ENCODE measurements around the gene PFDN1.

PFDN1 gene

DNA sequence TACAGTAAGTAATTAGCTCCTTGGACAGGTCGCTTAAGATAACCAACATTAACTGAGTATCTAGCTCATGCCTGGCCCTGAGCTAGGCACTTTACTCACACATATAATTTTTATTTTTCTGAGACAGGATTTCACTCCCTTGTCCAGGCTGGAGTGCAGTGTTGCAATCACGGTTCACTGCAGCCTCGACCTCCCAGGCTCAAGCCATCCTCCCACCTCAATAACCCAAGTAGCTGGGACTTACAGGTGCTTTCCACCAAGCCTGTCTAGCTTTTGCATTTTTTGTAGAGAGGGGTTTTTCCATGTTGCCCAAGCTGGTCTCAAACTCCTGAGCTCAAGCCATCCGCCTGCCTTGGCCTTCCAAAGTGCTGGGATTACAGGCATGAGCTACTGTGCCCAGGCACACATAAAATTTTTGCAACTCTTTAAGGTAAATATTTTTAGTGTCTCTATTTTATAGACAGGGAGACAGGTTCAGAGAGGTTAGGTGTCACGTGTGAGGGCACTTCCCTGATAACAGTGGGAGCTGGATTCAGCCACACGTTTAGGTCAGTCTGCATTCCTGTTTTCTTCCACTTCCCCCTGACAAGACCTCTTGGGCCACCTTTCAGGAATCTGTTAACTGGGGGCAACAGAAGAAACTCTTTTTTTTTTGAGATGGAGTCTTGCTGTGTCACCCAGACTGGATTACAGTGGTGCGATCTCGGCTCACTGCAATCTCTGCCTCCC is 25.3 kb upstream of the PFDN1 start:
- DNase-seq (ENCODE audit: low spot score) = no peak

DNA sequence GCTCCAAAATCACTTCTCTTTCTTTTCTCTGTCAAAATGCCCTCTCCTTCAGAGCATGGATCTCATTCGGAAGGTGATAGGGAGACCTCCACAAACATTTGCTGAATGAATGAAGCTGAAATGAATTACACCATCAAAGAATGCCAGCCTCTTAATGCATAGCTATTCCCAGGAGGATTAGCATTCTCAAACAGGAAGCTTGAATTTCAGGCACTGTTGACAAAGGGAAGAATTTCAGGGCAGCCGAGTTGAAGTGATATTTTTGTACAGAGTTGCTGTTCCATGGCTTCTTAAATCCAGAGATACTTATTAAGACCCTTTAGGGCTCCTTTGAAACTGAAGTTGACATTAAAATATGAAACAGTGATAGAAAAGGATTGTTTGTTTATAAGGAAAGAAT is 24.7 kb upstream of the PFDN1 start:
- DNase-seq (ENCODE audit: low spot score) = no peak

- no peak for DNase-seq (ENCODE audit: low spot score)
Observed at GRCh38 chr5:140325486-140325885, 22.6 kb upstream of the PFDN1 start.

DNA sequence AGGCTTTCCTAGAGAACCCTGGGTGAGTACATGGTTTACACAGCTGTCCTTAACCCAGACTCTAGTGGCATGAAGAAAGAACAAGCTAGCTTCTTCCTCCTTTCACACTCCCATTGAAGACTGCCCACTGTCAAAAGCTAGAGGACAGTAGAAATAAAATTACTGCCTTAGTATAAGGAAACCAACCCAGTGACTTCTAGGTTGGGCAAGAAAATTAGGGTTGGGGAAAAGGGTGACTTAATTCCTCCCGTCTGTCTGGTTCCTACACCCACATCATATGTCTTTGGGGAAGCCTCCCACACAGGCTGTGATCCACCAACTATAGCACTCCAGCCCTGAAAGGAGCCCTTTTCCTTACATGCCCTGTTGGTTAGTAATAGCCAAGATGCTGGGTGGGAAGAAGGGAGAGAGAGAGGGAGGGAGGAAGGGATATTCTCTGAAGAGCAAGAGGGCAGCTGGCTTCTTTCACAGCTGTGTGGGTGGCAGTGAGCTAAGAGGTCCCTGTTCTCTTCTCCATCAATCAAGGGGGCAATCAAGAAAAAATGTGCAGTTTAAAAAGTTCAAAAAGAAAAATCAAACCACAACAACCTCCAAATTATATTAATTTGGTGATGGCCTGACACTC is 21.8 kb upstream of the PFDN1 start:
- no peak for DNase-seq (ENCODE audit: low spot score)

GRCh38 chr5:140324041-140324600 is 21.2 kb upstream of the PFDN1 start:
- no peak for DNase-seq (ENCODE audit: low spot score)

- peak; percentile 62 for DNase-seq (ENCODE audit: low spot score)
Observed at GRCh38 chr5:140322751-140323731, 20.1 kb upstream of the PFDN1 start.

- DNase-seq (ENCODE audit: low spot score) = no peak
Observed at GRCh38 chr5:140321796-140322195, 18.9 kb upstream of the PFDN1 start.

GRCh38 chr5:140319833-140320232 is 16.9 kb upstream of the PFDN1 start:
- no peak for DNase-seq (ENCODE audit: low spot score)

DNA sequence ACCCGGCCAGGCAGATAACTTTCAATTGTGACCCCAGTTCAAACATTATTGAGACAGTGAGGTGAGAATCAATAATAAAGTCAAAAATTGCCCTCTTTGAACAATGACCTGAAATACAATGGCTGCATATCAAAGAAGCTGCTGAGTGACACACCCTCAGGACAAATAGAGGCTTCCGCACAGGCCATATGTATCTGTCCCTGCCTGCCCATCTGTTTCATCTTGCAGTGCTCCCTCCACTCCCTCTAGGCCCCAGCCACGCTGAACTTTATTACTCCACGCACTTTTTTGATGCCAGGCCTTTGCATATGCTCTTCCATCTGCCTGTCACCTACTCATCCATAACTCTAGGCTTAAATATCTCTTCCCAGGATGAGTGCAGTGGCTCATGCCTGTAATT is 15.9 kb upstream of the PFDN1 start:
- DNase-seq (ENCODE audit: low spot score) = no peak

DNA sequence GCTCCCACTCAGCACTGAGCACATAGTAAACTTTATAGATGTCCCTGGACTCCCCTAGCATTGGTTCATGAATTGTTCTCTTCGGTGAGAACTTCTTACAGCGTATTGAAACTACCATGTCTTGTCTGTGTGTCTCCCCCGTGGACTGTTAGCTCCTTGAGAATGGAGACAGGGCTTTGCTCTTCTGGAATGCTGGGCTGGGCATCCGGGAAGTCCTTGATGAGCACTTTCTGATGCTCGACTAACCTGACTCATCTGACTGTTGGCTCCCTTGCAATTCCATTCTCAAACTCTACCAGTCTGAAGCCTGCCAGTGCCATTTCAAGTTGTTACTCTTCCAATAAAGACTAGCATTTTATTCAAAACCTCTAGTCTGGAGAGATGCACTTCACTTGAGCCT is 15.0 kb upstream of the PFDN1 start:
- no peak for DNase-seq (ENCODE audit: low spot score)

- no peak for DNase-seq (ENCODE audit: low spot score)
Observed at GRCh38 chr5:140312791-140313189, 9.9 kb upstream of the PFDN1 start.

DNA sequence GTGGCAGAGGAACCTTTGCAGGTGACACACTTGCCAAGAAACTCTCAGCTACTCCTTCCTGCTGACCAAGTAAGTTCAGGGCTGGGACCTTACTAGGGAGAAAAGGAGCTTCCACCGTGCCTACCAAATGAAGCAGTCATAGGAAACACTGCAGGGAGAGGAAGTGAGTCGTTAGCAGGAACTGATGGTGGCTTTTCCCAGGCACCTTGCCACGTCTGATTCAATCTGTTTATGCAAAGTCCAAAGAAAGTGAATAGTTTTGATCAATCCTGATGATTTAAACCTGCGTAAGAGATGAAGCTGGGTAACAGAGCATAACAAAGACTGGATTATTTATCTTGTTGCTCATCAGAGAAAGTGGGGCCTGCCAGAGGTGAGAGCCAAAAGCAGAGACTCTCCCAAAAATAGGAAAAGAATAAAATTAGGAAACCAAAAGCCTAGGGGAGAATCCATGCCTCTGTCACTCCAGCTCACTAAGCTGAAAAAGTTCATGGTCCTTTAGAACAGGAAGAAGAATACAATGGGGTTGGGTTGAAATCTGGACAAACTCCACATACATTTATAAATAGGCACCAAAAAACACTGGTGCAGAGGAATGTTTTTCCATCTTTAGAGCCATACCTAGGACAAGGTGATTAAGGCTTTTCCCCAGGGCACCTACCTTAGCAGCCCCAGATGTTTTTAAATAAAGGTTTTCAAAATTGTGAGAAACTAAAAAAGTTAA is 9.3 kb upstream of the PFDN1 start:
- no peak for DNase-seq (ENCODE audit: low spot score)

- no peak for DNase-seq (ENCODE audit: low spot score)
Observed at GRCh38 chr5:140311011-140311467, 8.1 kb upstream of the PFDN1 start.

GRCh38 chr5:140310434-140310833 is 7.5 kb upstream of the PFDN1 start:
- no peak for DNase-seq (ENCODE audit: low spot score)

GRCh38 chr5:140309706-140310249 is 6.9 kb upstream of the PFDN1 start:
- DNase-seq (ENCODE audit: low spot score) = no peak

- no peak for DNase-seq (ENCODE audit: low spot score)
Observed at GRCh38 chr5:140305471-140305870, 2.6 kb upstream of the PFDN1 start.

DNA sequence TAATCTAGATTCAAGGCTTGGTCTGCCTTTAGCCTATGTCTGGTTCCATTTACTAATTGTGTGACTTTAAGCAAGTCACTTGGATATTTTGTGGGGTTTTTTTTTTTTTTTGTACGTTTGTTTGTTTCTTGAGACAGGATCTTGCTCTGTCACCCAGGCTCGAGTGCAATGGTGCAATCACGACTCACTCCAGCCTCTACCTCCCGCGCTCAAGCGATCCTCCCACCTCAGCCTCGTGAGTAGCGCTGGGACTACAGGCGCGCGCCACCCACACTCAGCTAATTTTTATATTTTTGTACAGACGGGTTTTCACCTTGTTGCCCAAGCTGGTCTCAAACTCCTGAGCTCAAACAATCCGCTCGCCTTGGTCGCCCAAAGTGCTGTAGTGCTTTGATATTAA is 1.1 kb upstream of the PFDN1 start:
- no peak for DNase-seq (ENCODE audit: low spot score)

- DNase-seq (ENCODE audit: low spot score) = no peak
Observed at GRCh38 chr5:140301136-140301535, 1.8 kb downstream of the PFDN1 start.

DNA sequence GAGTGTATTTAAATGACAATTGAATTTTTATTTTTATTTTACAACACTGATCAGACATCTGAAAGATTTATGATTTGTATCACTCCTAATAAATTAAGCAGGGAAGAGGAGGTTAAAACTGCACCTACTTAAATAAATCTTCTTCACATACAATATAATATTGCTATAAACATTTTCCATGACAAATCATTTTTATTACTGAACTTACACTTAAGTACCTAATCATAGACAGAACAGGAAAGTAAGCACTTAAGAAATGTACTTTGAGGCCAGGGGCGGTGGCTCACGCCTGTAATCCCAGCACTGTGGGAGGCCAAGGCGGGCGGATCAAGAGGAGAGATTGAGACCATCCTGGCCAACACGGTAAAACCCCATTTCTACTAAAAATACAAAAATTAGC is 3.8 kb downstream of the PFDN1 start:
- no peak for DNase-seq (ENCODE audit: low spot score)

GRCh38 chr5:140298183-140298601 is 4.7 kb downstream of the PFDN1 start:
- no peak for DNase-seq (ENCODE audit: low spot score)

DNA sequence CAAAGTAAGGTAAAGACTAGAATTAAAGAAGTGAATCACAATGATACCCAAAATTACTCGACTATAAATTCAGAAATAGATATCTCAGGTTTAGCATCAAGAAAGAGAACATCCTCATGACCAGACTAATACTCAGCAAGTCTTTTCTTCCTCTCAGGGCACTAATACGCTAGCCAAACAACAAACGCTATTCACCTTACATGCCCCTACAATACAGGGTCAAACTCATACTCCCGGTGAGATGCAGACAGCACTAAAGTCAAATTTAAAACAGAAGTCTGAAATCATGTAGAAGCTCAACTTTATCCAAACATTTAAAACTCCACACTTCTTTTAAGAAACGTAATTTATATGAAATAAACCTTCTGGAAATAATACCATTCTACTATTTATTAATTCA is 5.6 kb downstream of the PFDN1 start:
- no peak for DNase-seq (ENCODE audit: low spot score)
